HG03571 (cell line): Measurements from ENCODE around the gene ZNF653.
A peak's percentile ranks its signal among the peaks of the same experiment; 100 is the strongest.

Source experiments
- ATAC-seq: cut with Tn5 transposase; IDR thresholded peaks from one replicate; pipeline ENCODE4 v1.9.1; 2021; ENCODE audit not compliant: unreplicated experiment

Gene ZNF653

GRCh38 chr19:11528551-11529341, 23.1 kb upstream of the ZNF653 start, which contains the start of gene ECSIT:
Gene ECSIT (minus strand): TSS chr19:11529134. CDS start chr19:11519170, 9,964 bp downstream.
- ATAC-seq, result peak; percentile 89

GRCh38 chr19:11519138-11519537, 13.5 kb upstream of the ZNF653 start:
- ATAC-seq, result no peak

DNA sequence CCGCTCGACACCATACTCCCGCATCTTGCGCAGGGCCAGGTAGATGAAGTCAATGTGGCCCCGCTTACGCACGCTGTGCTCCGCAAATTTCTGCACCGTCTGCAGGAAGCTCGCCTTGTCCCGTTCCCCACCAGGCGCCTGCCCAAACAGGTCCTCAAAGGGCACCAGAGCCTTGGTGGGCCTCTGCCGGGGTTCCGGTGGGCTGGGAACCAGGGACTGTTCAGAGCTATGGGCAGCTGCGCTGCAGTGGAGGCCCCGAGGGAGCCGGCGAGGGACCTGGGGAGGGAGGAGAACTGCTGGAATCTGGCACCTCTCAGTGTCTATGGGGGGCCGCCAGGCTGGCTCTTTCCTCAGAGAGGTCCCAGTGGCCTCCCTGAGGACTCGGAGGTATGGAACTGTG, 8.3 kb upstream of the ZNF653 start:
- no peak for ATAC-seq

- no peak for ATAC-seq
Observed at GRCh38 chr19:11510444-11510843, 4.8 kb upstream of the ZNF653 start.

DNA sequence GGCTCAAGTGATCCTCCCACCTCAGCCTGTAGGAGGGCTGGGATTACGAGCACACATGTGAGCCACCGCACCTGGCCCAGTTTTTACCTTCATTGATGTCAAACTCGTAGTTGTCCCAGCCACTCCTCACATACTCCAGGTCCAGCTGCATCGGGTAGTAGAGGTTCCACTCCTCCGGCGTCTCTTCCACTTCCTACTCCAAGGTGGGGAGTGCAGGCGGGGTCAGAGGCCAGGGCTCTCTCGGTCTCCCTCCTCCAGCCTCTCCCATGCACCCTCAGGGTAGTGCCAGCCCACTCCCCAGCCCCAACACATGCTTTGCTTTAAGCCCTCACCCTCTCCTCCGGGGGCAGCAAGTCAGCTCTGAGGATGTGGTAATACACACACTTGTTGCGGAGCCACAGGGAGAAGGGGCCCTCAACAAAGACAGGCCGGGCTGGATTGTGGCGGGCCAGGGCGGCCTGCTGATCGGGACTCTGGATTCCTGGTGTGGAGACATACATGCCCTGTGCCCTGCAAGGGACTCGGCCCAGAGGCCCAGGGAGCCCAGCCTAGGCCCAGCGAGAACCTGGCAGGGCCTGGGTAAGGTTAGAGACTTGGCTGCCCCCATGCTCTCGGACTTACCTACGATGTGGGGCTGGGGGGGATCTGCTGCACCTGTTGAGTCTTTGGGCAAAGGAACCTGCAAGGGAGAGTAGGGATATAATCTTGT, 1.9 kb upstream of the ZNF653 start:
- ATAC-seq, result no peak

- ATAC-seq, result no peak
Observed at GRCh38 chr19:11506967-11507366, 1.3 kb upstream of the ZNF653 start.

GRCh38 chr19:11506101-11506555, 489 bp upstream of the ZNF653 start:
- ATAC-seq, result peak; percentile 33

GRCh38 chr19:11505032-11505503, 571 bp downstream of the ZNF653 start:
- ATAC-seq, result peak; percentile 79

DNA sequence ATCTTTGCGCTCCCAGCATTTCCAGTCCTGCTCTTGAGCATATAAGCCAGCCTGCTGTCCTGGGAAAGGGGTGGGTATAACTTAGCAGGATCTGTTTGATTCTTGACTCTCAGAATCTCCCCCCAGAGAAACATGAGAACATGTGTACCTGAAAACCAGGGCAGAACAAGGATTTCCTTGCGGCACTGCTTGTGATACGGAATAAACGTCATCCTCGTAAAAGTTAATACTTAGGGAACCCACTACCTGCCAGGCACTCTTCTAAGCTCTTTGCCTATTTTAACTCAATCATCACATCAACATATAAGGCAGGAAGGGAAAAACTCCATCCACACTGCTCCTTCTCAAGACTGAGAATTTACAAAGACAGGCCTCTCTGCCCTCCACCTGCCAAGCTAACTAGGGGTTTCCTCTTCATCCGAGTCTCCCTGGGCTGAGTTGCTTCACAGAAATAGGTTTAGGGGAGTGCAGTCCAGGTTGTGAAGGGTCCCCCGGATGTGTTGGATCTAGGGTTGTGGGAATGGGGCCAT, 1.1 kb downstream of the ZNF653 start:
- no peak for ATAC-seq

DNA sequence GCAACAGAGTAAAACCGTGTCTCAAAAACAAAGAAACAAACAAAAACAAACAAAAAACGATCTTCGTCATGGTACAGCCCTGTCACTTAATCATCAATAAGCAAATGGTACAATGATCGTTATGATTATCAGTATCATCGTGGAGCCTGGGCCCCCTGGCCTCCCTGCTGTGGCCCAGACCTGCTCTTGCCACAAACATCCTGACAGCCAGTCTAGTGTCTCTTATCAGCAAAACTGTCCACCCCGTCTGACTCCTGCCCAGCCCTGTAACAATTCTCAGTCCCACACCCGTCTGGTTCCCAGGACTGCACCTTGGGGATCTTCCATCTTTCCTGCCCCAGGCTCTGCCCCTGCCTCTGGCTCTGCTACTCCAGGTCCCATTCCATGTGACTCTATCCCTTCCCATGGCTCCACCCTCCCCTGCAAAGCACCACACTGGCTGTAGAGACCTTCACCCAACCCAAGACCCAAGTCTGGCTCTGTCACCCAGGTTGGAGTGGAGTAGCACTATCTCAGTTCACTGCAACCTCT, 5.7 kb downstream of the ZNF653 start:
- no peak for ATAC-seq

DNA sequence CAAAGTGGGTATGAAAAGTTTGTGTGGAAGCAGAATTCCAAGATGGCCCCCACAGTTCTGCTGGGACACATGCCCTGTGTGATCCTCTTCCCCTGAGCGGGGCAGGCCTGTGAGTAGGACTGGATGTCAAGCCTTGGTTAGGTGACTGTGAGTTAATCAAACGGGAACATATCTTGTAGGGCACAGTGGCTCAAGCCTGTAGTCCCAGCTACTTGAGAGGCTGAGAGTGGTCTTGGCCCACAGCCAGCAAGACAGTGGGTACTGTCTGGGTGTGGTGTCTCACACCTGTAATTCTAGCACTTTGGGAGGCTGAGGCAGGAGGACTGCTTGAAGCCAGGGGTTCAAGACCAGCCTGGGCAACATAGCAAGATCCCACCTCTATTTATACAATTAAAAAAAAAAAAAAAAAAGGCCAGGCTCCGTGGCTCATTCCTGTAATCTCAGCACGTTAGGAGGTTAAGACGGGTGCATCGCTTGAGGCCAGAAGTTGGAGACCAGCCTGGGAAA, 6.4 kb downstream of the ZNF653 start:
- ATAC-seq, result no peak

DNA sequence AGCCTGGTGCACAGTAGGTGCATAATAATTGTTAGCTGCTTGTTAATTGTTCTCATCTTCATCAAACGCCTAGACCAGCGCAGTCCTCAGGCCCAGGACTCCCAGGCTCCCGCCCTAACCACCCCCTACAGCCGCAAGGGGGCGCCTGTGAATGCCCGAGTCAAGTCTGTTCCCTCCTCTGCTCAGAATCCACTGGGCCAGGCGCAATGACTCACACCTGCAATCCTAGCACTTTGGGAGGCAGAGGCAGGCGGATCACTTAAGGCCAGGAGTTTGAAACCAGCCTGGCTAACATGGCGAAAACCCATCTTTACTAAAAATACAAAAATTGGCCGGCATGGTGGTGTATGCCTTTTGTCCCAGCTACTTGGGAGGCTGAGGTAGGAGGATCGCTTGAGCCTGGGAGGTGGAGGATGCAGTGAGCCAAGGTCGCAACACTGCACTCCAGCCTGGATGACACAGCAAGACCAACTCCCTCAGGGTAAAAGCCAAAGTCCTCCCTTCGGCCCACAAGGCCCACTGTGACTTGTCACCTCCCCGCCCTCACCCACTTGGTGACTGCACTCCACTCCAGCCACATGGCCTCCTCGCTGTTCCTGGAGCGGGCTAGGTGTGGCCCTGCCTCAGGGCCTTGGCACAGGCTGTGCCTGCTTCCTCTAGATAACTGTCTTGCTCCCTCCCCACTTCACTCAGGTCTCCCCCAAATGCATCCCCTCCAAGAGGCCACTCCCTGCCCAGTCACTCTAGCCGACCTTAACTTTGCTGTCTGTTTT, 9.1 kb downstream of the ZNF653 start:
- no peak for ATAC-seq

GRCh38 chr19:11495885-11496284, 9.8 kb downstream of the ZNF653 start:
- ATAC-seq, result no peak

DNA sequence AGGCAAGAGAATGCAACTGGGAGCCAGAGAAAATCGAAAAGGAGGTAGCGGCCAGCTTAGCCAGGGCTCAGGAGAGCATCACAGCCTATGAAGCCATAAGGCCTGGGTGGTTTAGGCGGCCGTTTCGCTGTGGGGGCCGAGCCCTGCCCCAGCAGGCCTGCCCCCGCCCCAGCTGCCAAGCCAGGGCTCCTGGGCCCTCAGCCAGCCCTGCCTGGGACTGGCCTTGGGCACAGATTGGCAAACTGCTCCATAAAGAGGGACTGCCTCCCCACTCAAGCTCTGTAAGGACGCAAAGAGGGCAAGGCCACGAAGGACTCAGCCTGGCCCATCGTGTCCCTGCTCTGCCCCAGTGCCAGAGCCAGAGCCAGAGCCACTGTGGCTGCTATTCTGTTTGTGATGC, 10.2 kb downstream of the ZNF653 start:
- no peak for ATAC-seq

DNA sequence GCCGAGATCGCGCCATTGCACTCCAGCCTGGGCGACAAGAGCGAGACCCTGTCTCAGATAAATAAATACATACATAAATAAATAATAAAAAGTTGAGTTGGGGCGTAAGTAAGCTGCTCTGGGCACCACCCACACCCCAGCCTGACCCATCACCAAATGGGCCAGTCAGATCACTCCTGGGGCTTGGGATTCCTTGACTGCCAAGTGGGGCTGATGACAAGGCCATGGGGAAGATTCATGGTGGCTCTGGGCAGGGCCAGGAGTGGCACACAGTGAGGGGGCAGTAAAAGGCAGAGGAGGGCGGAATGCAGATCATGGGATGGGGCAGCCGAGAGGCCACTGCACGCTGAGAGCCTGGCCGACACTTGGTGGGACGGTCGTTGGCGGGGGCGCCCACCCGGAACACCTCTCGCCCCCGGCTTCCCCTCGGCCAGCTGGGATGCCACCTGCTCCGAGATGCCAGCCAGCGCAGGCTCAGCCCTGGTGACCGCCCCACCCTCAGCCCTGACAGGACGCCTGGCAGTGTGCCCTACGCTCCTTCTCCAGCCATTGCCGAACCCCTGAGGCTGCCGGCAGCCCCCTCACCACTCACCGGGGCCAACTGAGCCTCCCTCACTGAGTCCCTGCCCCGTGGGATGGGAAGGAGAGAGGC, 10.9 kb downstream of the ZNF653 start:
- no peak for ATAC-seq

GRCh38 chr19:11489378-11489777, 16.3 kb downstream of the ZNF653 start:
- ATAC-seq, result no peak

DNA sequence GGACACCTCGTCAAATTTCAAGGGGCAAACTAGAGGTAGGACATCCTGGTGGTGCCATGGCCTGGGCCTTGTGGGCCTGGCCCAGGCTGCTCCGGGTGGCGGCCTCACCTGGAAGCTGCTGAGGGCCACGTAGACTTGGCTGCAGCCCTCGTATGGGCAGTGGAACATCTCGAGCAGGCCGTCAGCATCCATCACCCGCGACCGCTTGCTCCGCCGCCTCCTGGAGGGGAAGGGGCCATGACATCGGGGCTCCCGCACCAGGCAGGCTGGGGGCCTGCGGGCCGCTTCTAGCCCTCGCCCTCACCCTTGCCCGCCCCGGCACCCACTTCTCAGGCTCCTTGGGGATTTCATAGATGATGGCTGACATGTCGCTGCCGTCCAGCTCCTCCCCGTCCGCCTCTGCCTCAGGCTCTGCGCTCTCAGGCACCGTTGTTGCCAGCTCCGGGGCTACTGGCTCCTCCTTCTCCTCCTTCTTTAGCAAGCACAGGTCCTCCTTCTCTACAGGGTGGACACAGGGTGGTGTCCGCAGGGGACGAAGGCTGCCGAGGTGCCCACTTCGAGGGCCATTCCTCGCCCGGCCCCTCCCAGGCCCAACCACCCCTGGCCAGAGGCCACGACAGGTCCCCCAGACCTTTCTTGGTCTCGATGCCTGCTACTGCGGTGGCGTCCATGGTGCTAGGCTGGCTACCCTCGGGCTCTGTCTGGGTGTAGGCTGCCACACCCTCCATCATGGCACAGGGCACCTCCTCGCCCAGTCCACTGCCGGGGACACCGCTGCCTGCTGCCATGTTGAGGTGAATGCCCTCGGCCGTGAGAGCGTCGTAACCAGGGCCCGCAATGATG, 18.8 kb downstream of the ZNF653 start:
- no peak for ATAC-seq

DNA sequence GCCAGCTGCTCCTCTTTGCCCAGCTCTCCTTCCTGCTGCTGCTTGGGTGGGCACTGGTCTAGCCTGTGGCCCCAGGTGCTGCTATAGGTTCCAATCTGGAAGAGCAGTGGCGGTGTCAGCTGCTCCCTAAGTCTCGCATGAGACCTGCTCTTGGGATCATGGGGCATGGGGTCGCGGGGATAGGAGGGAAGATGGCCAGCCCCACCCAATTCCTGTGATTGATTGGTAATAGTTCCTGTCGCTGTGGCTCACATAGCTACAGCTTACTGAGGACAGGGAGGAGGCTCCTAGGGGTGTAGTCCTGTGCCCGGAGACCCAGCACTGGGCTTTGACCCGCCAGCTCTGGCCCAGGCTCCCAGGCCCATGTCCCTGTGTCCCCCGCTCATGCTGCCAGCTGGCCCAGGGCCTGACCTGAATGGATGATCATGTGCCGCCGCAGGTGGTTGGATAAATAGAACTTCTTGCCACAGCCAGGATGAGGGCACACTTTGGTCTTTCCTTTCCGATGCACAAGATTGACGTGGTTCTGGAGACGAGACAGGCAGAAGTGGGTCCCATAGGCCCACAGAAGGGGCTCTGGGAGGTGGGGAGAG, 20.3 kb downstream of the ZNF653 start:
- ATAC-seq, result no peak
